Neuronal stem cell (in vitro differentiated cells): ENCODE results near the gene KIF26B.

Experiments
- DNase-seq: peaks from one replicate; pipeline ENCODE4 v3.0.0-alpha.2; 2013; ENCODE audit warnings: low spot score
- H2AFZ ChIP-seq: one replicate; pipeline ENCODE4 v1.6.1; 2013; ENCODE audit warnings: mild to moderate bottlenecking, low read length, inconsistent platforms
- H2AK5ac ChIP-seq: 2 replicates; pipeline ENCODE4 v1.6.1; 2013; ENCODE audit warnings: low read depth, mild to moderate bottlenecking, inconsistent platforms, low read length, moderate library complexity, mixed read lengths
- H2BK120ac ChIP-seq: 2 replicates; pipeline ENCODE4 v1.6.1; 2013; ENCODE audit warnings: low read depth, mild to moderate bottlenecking, inconsistent platforms, low read length, moderate library complexity, mixed read lengths
- H2BK12ac ChIP-seq: one replicate; pipeline ENCODE4 v1.6.1; 2013; ENCODE audit warnings: low read length, inconsistent platforms
- H2BK15ac ChIP-seq: 2 replicates; pipeline ENCODE4 v1.6.1; 2013; ENCODE audit warnings: mild to moderate bottlenecking, low read length, inconsistent platforms, mixed read lengths
- H2BK5ac ChIP-seq: one replicate; pipeline ENCODE4 v1.6.1; 2013; ENCODE audit warnings: inconsistent platforms, mild to moderate bottlenecking, low read length, moderate library complexity
- H3K14ac ChIP-seq: one replicate; pipeline ENCODE4 v1.6.1; 2013; ENCODE audit warnings: low read length, inconsistent platforms
- H3K18ac ChIP-seq: 2 replicates; pipeline ENCODE4 v1.6.1; 2013; ENCODE audit warnings: low read length, inconsistent platforms
- H3K23ac ChIP-seq: 2 replicates; pipeline ENCODE4 v1.6.1; 2013; ENCODE audit warnings: low read depth, mild to moderate bottlenecking, mixed read lengths, low read length, inconsistent platforms; ENCODE audit not compliant: poor library complexity
- H3K27ac ChIP-seq: replicated peaks from 3 replicates; pipeline ENCODE4 v1.5.1; 2013; ENCODE audit warnings: low read length, inconsistent platforms
- H3K27me3 ChIP-seq, 3 experiments: 2 replicates each; pipeline ENCODE4 v1.6.1; 2013; ENCODE audit warnings: low read length in 3 of 3, mild to moderate bottlenecking in 2 of 3, inconsistent platforms in 1 of 3, low read depth in 1 of 3, mixed read lengths in 1 of 3, moderate library complexity in 1 of 3; ENCODE audit not compliant: control insufficient read depth in 3 of 3, insufficient read depth in 3 of 3
- H3K36me3 ChIP-seq, 2 donors: replicated peaks in 1 of 2; 2 replicates each; pipeline ENCODE4 v1.6.1; 2013; ENCODE audit warnings: low read length in 2 of 2; ENCODE audit not compliant: control insufficient read depth in 2 of 2, insufficient read depth in 2 of 2
- H3K4ac ChIP-seq: 2 replicates; pipeline ENCODE4 v1.6.1; 2013; ENCODE audit warnings: inconsistent platforms, mild to moderate bottlenecking, low read length, moderate library complexity
- H3K4me1 ChIP-seq, 2 donors: 1 replicate in 1 of 2; 2 replicates in 1 of 2; pipeline ENCODE4 v1.6.1; 2013; ENCODE audit warnings: low read length in 2 of 2, low read depth in 1 of 2; ENCODE audit not compliant: control insufficient read depth in 2 of 2, insufficient read depth in 1 of 2
- H3K4me2 ChIP-seq: one replicate; pipeline ENCODE4 v1.6.1; 2013; ENCODE audit warnings: mild to moderate bottlenecking, low read length, inconsistent platforms; ENCODE audit not compliant: insufficient read depth, poor library complexity, severe bottlenecking
- H3K4me3 ChIP-seq, 2 donors: 2 replicates each; pipeline ENCODE4 v1.5.1; 2013; ENCODE audit warnings: low read length in 2 of 2, mild to moderate bottlenecking in 2 of 2, inconsistent platforms in 1 of 2, moderate library complexity in 1 of 2
- H3K79me1 ChIP-seq: one replicate; pipeline ENCODE4 v1.6.1; 2013; ENCODE audit warnings: low read depth, mild to moderate bottlenecking, inconsistent platforms, low read length, moderate library complexity
- H3K9ac ChIP-seq: one replicate; pipeline ENCODE4 v1.6.1; 2013; ENCODE audit warnings: mild to moderate bottlenecking, low read depth, low read length, inconsistent platforms; ENCODE audit not compliant: poor library complexity
- H3K9me3 ChIP-seq, 2 donors: replicated peaks in 1 of 2; 2 replicates each; pipeline versions ENCODE3 to v1.6.1; 2013; ENCODE audit warnings: low read length in 2 of 2, mild to moderate bottlenecking in 2 of 2, inconsistent platforms in 1 of 2, low read depth in 1 of 2, mixed read lengths in 1 of 2, moderate library complexity in 1 of 2; ENCODE audit not compliant: control insufficient read depth in 2 of 2, insufficient read depth in 1 of 2
- H4K8ac ChIP-seq: one replicate; pipeline ENCODE4 v1.6.1; 2013; ENCODE audit warnings: low read depth, mild to moderate bottlenecking, inconsistent platforms, low read length, moderate library complexity
- H4K91ac ChIP-seq: one replicate; pipeline ENCODE4 v1.6.1; 2013; ENCODE audit warnings: low read length, low read depth, mild to moderate bottlenecking, inconsistent platforms; ENCODE audit not compliant: poor library complexity
- WGBS, 2 donors: extraction: QIAGEN DNeasy Blood & Tissue Kit; methylation state at CpG; one replicate each; pipeline ENCODE4 v1.1.7; 2013; ENCODE audit warnings: missing lambda C conversion rate in 2 of 2, mixed read lengths in 1 of 2; ENCODE audit not compliant: insufficient read length in 2 of 2, insufficient replicate concordance in 1 of 2; ENCODE audit errors: extremely low coverage in 2 of 2; 5-methylcytosine and 5-hydroxymethylcytosine counted together

The KIF26B gene

DNA sequence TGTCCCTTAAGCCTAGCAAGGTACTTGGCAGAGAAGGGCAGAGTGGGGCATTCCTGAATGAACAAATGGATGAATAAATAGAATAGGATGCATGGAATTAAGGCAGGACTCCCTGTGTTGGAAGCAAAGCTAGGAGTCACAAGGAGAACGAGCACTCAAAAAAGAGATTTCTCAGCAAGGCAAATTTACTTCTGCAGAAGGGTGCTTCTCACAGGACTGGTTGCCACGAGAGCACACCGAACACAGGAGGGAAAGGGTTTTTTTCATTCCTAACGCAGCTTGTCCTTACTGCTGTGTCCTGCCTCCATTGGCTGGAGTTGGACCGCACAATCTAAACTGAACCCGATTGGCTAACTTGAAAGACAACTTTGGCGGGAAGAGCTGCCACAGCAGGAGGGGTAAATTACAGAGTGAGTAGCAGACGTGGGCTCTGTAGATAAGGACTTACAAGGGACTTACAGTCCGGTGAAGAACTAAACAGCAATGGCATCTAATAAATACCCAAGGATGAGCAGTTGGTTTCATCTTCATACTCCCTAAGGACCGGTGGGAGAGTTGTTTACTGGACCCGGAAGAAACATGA lies 52.4 kb downstream of the KIF26B start:
- Histone ChIP-seq H2AFZ (no peak overlapping the region), H4K8ac (no peak overlapping the region), H2BK12ac (no peak overlapping the region), H2BK120ac (no peak overlapping the region), H4K91ac (no peak overlapping the region), H3K79me1 (no peaks in the 10 kb centered on the region), H3K9ac (no peak overlapping the region), H2AK5ac (no peak overlapping the region), H3K4me3 (no peak overlapping the region), H3K27me3 (no peaks in the 10 kb centered on the region), H2BK5ac (no peak overlapping the region), H3K4me1 (no peaks in the 10 kb centered on the region), H3K9me3 (peaks cover 19 to 51% of the 10 kb centered on the region in 2 donors), H3K4ac (no peak overlapping the region), H3K36me3 (peaks cover 0 to 16% of the 10 kb centered on the region in 2 donors), H3K4me2 (no peak overlapping the region), H3K18ac (no peak overlapping the region), H3K23ac (no peak overlapping the region), H2BK15ac (no peak overlapping the region), H3K27ac (no peak overlapping the region), H3K14ac (no peak overlapping the region)
- WGBS, 2 donors: no CpG with 5 or more reads among the region's 11 CpGs
- no peak for DNase-seq

DNA sequence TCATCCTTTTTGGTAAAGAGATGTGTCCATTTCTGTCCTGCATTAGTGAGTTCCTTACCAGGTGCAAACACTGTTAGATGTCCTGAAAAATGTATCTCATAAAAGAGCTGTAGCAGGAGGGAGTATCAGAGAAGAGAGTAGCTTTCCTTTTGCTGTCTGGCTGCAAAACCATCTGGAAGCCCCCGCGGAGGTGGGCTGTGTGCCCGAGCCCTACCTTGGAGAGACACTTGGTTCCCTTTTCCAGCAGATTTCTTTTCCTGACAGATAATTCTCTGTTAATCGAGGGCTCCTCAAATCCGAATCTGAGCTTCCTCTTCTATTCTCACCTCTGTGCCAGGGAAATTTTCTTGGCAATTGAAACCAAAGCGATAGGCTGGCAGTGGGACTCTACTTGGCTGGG lies 53.0 kb downstream of the KIF26B start:
- no peaks in the 10 kb centered on the region for H3K79me1 ChIP-seq
- WGBS, 2 donors: no CpG with 5 or more reads among the region's 6 CpGs
- H2AFZ ChIP-seq: no peak overlapping the region
- no peak overlapping the region for H3K4me2 ChIP-seq
- no peak for DNase-seq
- H2BK15ac ChIP-seq: no peak overlapping the region
- no peak overlapping the region for H3K9ac ChIP-seq
- H3K14ac ChIP-seq: no peak overlapping the region
- H3K27me3 ChIP-seq: no peaks in the 10 kb centered on the region
- H3K4ac ChIP-seq: no peak overlapping the region
- H3K36me3 ChIP-seq: peaks cover 0 to 16% of the 10 kb centered on the region in 2 donors
- H2BK5ac ChIP-seq: no peak overlapping the region
- no peak overlapping the region for H2AK5ac ChIP-seq
- no peak overlapping the region for H3K4me3 ChIP-seq
- no peak overlapping the region for H4K91ac ChIP-seq
- no peaks in the 10 kb centered on the region for H3K4me1 ChIP-seq
- no peak overlapping the region for H3K27ac ChIP-seq
- no peak overlapping the region for H2BK12ac ChIP-seq
- H3K23ac ChIP-seq: no peak overlapping the region
- H4K8ac ChIP-seq: no peak overlapping the region
- H3K9me3 ChIP-seq: peaks cover 19 to 51% of the 10 kb centered on the region in 2 donors
- no peak overlapping the region for H2BK120ac ChIP-seq
- H3K18ac ChIP-seq: no peak overlapping the region

DNA sequence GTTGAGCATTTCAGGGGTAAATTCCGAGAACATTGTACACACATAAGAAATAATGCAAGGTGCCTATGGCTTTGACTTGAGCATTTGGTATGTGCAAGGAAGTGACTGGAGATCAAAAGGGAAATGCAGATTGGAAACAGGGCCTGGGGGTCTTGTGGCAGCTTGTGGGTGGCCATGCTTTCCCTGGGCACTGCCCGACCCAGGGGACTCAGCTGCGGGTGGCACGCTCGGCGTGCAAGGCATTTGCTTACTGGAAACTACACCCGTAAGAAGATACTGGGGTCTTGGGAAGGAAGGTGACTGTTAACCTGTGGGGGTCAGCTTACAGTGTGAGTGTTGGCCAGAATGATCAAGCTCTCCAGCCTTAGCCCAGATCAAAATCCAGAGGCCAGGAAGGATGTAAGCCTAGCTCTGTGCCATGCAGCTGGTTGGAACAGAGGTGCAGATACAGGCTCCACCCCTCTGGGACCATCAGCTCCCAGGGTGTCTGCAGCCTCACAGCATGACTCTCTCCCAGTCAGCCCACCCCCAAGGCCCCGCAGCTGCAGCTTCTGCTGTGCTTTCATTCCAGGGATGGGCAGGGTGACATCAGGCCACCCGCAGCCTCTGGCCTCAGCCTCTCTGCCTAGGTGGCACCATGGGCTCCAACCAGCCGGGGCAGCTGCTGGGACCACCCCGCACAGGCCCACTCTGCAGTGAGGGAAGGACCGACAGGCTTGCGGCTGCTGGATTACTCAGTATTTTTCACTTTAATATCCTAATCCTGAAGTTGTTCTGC lies 55.1 kb downstream of the KIF26B start:
- Histone ChIP-seq H4K91ac (no peak overlapping the region), H2BK15ac (peak overlapping the region; percentile 37), H2BK5ac (no peak overlapping the region), H3K4ac (no peak overlapping the region), H3K79me1 (no peaks in the 10 kb centered on the region), H3K4me1 (peaks cover 0 to 4% of the 10 kb centered on the region in 2 donors), H2BK12ac (no peak overlapping the region), H3K27ac (no peak overlapping the region), H4K8ac (no peak overlapping the region), H2AK5ac (peak overlapping the region; percentile 40), H3K36me3 (peaks cover 0 to 19% of the 10 kb centered on the region in 2 donors), H3K27me3 (no peaks in the 10 kb centered on the region), H2BK120ac (no peak overlapping the region), H3K9me3 (peaks cover 19 to 52% of the 10 kb centered on the region in 2 donors), H3K4me2 (no peak overlapping the region), H3K4me3 (no peak overlapping the region), H3K9ac (peak overlapping the region; percentile 27), H3K14ac (no peak overlapping the region), H2AFZ (no peak overlapping the region), H3K23ac (no peak overlapping the region), H3K18ac (peak overlapping the region; percentile 83)
- no CpG with 5 or more reads among the region's 13 CpGs for WGBS, 2 donors
- DNase-seq: no peak

DNA sequence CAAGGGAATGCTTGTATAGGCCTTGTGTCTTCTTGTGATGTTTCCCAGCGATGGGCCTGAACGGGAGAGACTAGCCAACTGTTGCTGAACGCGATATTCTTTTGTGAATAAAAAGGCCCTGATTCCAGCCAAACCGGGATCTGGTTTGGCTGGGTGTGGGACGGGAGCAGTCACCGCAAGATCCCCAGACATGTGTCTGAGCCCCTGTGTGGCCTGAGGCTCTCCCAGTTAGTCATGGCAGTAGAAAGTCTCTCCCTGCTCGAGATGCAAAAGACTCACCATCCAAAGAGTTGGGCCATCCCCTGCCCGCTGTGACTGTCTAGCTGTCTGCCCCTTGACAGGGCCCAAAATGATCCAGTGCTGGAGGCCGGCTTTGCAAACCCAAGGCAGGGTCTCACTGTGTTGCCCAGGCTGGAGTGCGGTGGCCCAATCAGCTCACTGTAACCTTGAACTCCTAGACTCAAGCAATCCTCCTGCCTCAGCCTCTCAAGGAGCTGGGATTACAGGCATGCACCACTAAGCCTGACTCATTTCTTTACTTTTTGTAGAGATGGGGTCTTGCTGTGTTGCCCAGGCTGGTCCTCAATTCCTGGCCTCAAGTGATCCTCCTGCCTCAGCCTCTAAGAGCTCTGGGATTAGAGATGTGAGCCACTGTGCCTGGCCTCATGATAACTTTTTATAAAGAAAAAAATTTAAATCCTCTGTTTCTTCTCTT lies 56.4 kb downstream of the KIF26B start:
- Histone ChIP-seq H3K79me1 (no peaks in the 10 kb centered on the region), H4K8ac (no peak overlapping the region), H2BK120ac (no peak overlapping the region), H2AK5ac (no peak overlapping the region), H3K4ac (no peak overlapping the region), H2BK12ac (no peak overlapping the region), H4K91ac (no peak overlapping the region), H3K4me1 (peaks cover 0 to 4% of the 10 kb centered on the region in 2 donors), H3K36me3 (peaks cover 0 to 18% of the 10 kb centered on the region in 2 donors), H2AFZ (no peak overlapping the region), H3K23ac (no peak overlapping the region), H3K9me3 (peaks cover 19 to 42% of the 10 kb centered on the region in 2 donors), H3K27ac (no peak overlapping the region), H3K9ac (no peak overlapping the region), H2BK15ac (no peak overlapping the region), H3K18ac (no peak overlapping the region), H3K14ac (no peak overlapping the region), H2BK5ac (no peak overlapping the region), H3K4me2 (no peak overlapping the region), H3K27me3 (no peaks in the 10 kb centered on the region), H3K4me3 (no peak overlapping the region)
- WGBS, 2 donors: no CpG with 5 or more reads among the region's 11 CpGs
- DNase-seq: no peak
